ENCODE results near the gene RAD17. TPM values are rescaled to one million over a fixed set of nuclear protein-coding genes. Genes with fewer than 3 reads are reported as not detected.

Gene RAD17
- total and polyA plus RNA-seq, 2 of the 8 experiments (the other 6 are each of a cell fraction or from before 2014, with no cell fraction given): 12.9 to 28.1 TPM

GRCh38 chr5:69450116-69450515 lies 80.5 kb downstream of the RAD17 start:
- H2BK120ac ChIP-seq (replicated peaks; ENCODE audit: low read depth, low read length): no peak overlapping the region
- H3K4me2 ChIP-seq (ENCODE audit: insufficient read depth in 1 of 2, low read depth in 2 of 2, low read length in 2 of 2): no peak overlapping the region
- no peaks in the 10 kb centered on the region for H3K36me3 ChIP-seq (ENCODE audit: control insufficient read depth in 2 of 4, insufficient read depth in 4 of 4, low read length in 3 of 4)
- H3K23ac ChIP-seq (ENCODE audit: insufficient read length): no peak overlapping the region
- H2BK12ac ChIP-seq (ENCODE audit: low read depth, low read length): no peak overlapping the region
- TF ChIP-seq RAD21 (IDR thresholded peaks at IDR 0.05 in 1 of 2, conservative IDR thresholded peaks at IDR 0.05 in 1 of 2; ENCODE audit: low read depth in 2 of 2, low read length in 2 of 2) (no peak), E2F6 (IDR thresholded peaks at IDR 0.05) (no peak), HDAC2 (IDR thresholded peaks at IDR 0.05; ENCODE audit: borderline replicate concordance in 1 of 2, low read depth in 2 of 2, low read length in 2 of 2) (no peak), YY1 (IDR thresholded peaks at IDR 0.05; ENCODE audit: low read depth, low read length) (no peak), CTCF (IDR thresholded peaks at IDR 0.05; ENCODE audit: control extremely low read depth in 1 of 3, insufficient read depth in 1 of 3, low read depth in 1 of 3, low read length in 3 of 3) (no peak), CHD1 (IDR thresholded peaks at IDR 0.05; ENCODE audit: low read depth, low read length) (no peak), RBBP5 (IDR thresholded peaks at IDR 0.05; ENCODE audit: borderline replicate concordance, low read depth, low read length) (no peak), FOSL1 (IDR thresholded peaks at IDR 0.05; ENCODE audit: insufficient read depth, low read depth, low read length) (no peak), EZH2 (IDR thresholded peaks at IDR 0.05; ENCODE audit: low read depth, low read length, severe bottlenecking) (no peak)
- H4K8ac ChIP-seq (ENCODE audit: extremely low read depth, insufficient read depth, low read length): no peak overlapping the region
- no peak for DNase-seq (ENCODE audit: low read depth in 1 of 2, low spot score in 2 of 2)
- H3K79me1 ChIP-seq (ENCODE audit: low read depth, low read length): no peaks in the 10 kb centered on the region
- WGBS, 2 experiments (ENCODE audit: extremely low coverage in 1 of 2, insufficient coverage in 1 of 2, insufficient read length in 1 of 2, insufficient replicate concordance in 2 of 2, low coverage in 1 of 2, low lambda C conversion rate in 2 of 2, missing lambda C conversion rate in 1 of 2): 86% methylated on average over 1 of the region's 1 CpG; no CpG with 5 or more reads in 1 of the 2 experiments
- H4K5ac ChIP-seq (ENCODE audit: insufficient read length, low read depth, low read length): no peak overlapping the region
- H2BK20ac ChIP-seq (ENCODE audit: low read length): no peak overlapping the region
- no peak overlapping the region for H3K9ac ChIP-seq (replicated peaks in 1 of 4; ENCODE audit: extremely low read depth in 1 of 4, low read depth in 3 of 4, low read length in 3 of 4)
- H3K9me3 ChIP-seq (ENCODE audit: insufficient read depth in 2 of 2, low read depth in 1 of 2, low read length in 1 of 2): no peaks in the 10 kb centered on the region
- no peak overlapping the region for H2AK5ac ChIP-seq (ENCODE audit: low read depth, low read length)
- no peaks in the 10 kb centered on the region for H4K20me1 ChIP-seq (replicated peaks in 1 of 2; ENCODE audit: control insufficient read depth in 1 of 2, insufficient read depth in 2 of 2, low read length in 2 of 2)
- H2BK5ac ChIP-seq (ENCODE audit: low read depth, low read length): no peak overlapping the region
- no peaks in the 10 kb centered on the region for H3K27me3 ChIP-seq (replicated peaks in 1 of 4; ENCODE audit: control insufficient read depth in 3 of 4, extremely low read depth in 1 of 4, insufficient read depth in 3 of 4, low read length in 3 of 4)
- no peaks in the 10 kb centered on the region for H3K79me2 ChIP-seq (ENCODE audit: control insufficient read depth in 1 of 2, insufficient read depth in 2 of 2, low read length in 2 of 2)
- H3K23me2 ChIP-seq (ENCODE audit: low read depth, low read length): no peaks in the 10 kb centered on the region
- no peak overlapping the region for H3K18ac ChIP-seq (ENCODE audit: extremely low read depth, low read length)
- no peak overlapping the region for H3K27ac ChIP-seq (ENCODE audit: low read depth, low read length)
- no peak overlapping the region for H3K56ac ChIP-seq (replicated peaks; ENCODE audit: insufficient read length, low read depth, low read length)
- H3K4ac ChIP-seq (replicated peaks; ENCODE audit: insufficient read length, low read depth, low read length): no peak overlapping the region
- no peak overlapping the region for H3K4me3 ChIP-seq (ENCODE audit: extremely low read depth in 1 of 4, insufficient read depth in 2 of 4, low read depth in 3 of 4, low read length in 4 of 4)
- POLR2A ChIA-PET (ENCODE audit: partially characterized antibody): no interaction called here
- H3K14ac ChIP-seq (ENCODE audit: insufficient read length): no peak overlapping the region
- FAIRE-seq: no peak
- H4K91ac ChIP-seq (replicated peaks; ENCODE audit: insufficient read length, low read length): no peak overlapping the region
- H3K4me1 ChIP-seq (replicated peaks in 1 of 4; ENCODE audit: control insufficient read depth in 3 of 4, insufficient read depth in 4 of 4, low read length in 3 of 4): no peaks in the 10 kb centered on the region
- no peak overlapping the region for H2BK15ac ChIP-seq (ENCODE audit: low read length)
- CTCF ChIA-PET (ENCODE audit: partially characterized antibody): no interaction called here
- H2AFZ ChIP-seq (ENCODE audit: low read length): no peak overlapping the region; the same call in 1 of the 2 replicates
